Heart right ventricle (tissue), 16 donors: ENCODE measurements around the gene HINT2. TPM values are rescaled to one million over a fixed set of nuclear protein-coding genes. Genes with fewer than 3 reads are reported as not detected.

Experiments used
- ATAC-seq, 8 donors: fragments of 200-7000 bp; cut with Tn5 transposase; one replicate each; pipeline ENCODE4 v1.9.1; 2020; ENCODE audit warnings: mild to moderate bottlenecking in 8 of 8, moderate library complexity in 8 of 8, moderate number of reproducible peaks in 1 of 8
- DNase-seq, 2 donors: peaks; one replicate each; pipeline ENCODE4 v3.0.0-alpha.2; 2020
- H3K27ac ChIP-seq, 10 donors: fragments of 200-600 bp; sonication (generic) in 2 of 10; one replicate each; pipeline versions ENCODE4 v1.5.0 to v1.8.0; 2020 to 2022; ENCODE audit warnings: mild to moderate bottlenecking in 3 of 10
- H3K27me3 ChIP-seq, 7 donors: fragments of 200-600 bp; one replicate each; pipeline ENCODE4 v1.8.0; 2021 to 2022; ENCODE audit warnings: mild to moderate bottlenecking in 2 of 7
- H3K36me3 ChIP-seq, 9 donors: fragments of 200-600 bp; sonication (generic) in 1 of 9; one replicate each; pipeline versions ENCODE4 v1.5.0 to v1.8.0; 2020 to 2022; ENCODE audit warnings: mild to moderate bottlenecking in 2 of 9
- H3K4me1 ChIP-seq, 9 donors: fragments of 200-600 bp; sonication (generic) in 1 of 9; one replicate each; pipeline versions ENCODE4 v1.5.0 to v1.8.0; 2020 to 2022; ENCODE audit warnings: mild to moderate bottlenecking in 4 of 9
- H3K4me3 ChIP-seq, 10 donors: fragments of 200-600 bp; sonication (generic) in 2 of 10; one replicate each; pipeline versions ENCODE4 v1.5.0 to v1.8.0; 2020 to 2022; ENCODE audit warnings: mild to moderate bottlenecking in 7 of 10, moderate library complexity in 2 of 10
- H3K9me3 ChIP-seq, 11 donors: fragments of 200-600 bp in 10 of 11; sonication (generic) in 2 of 11; one replicate each; pipeline versions ENCODE4 v1.5.0 to v1.8.0; 2013 to 2022; ENCODE audit warnings: mild to moderate bottlenecking in 2 of 11, control low read depth in 1 of 11, moderate library complexity in 1 of 11
- CTCF ChIP-seq, 9 donors: fragments of 200-600 bp; sonication (generic) in 2 of 9; IDR thresholded peaks; one replicate each; pipeline versions ENCODE4 v1.5.0 to v1.8.0; 2021 to 2022; ENCODE audit warnings: antibody characterized with exemption in 9 of 9, mild to moderate bottlenecking in 5 of 9, moderate library complexity in 1 of 9
- WGBS, 2 donors: extraction: QIAGEN DNeasy Blood & Tissue Kit; methylation state at CpG; one replicate each; pipeline ENCODE4 v1.1.7; 2013; ENCODE audit warnings: inconsistent platforms in 1 of 2; 5-methylcytosine and 5-hydroxymethylcytosine counted together
- intact Hi-C, 10 donors: fragments of 100-400 bp; cut with DNase I; formaldehyde crosslinking; loops; one replicate each; pipeline versions ENCODE4 v1.11.1 to v1.14.2; 2022
- polyA plus RNA-seq, 2 donors: library from polyadenylated mRNA; stranded (reverse); fragments of 200-250 nt; gene quantifications; one replicate each; pipeline ENCODE4 v1.2.3, GENCODE V29; 2013
- total RNA-seq, 10 donors: library from RNA; stranded (reverse); fragmentation: NEBNext Ultra II Directional in 3 of 10; extraction: Animal tissue kit (Norgen Biotek cat#: 25700) in 3 of 10; gene quantifications; one replicate each; pipeline versions ENCODE4 v1.2.1 to v1.2.4, GENCODE V29; 2021 to 2023
- donor health status: Arrhythmogenic right ventricular cardiomyopathy.
- donor health status: ischemic (EF 13 %, LVEDD 7.1; RV severe dilation, severe dysfunction).
- donor health status: healthy with polysubstance abuse.
- donor health status: DM: no; HTN: yes; CAD: no.
- donor health status: DM: no; HTN: no; CAD: no.
- donor health status: ischemic (EF 25% LVEDD 6.9; RV normal size, moderate dysfunction).
- donor health status: ischemic (EF 25% LVEDD 5.7; RV mildly dilated, moderate dysfunction).
- donor health status: healthy.
- donor health status: DM: yes; HTN: yes; CAD: no.
- donor health status: Ischemic cardiomyopathy.
- donor health status: ischemic (EF 35%, LVEDD 5.7; RV mildly dilated, moderate dysfunction).
- donor health status: nonischemic (EF 11% LVEDD 7.7; RV severe dilation, severe dysfunction).
- donor health status: DM: yes; HTN: yes; CAD: no.
- donor health status: PGD.
- donor health status: ischemic (EF 29% LVEDD 5.4; RV normal size, mild dysfunction).
- donor health status: nonischemic (EF 23%, LVEDD 6.1; RV moderate dilation, normal function).

The HINT2 gene
- total and polyA plus RNA-seq, 12 donors, result 56.8 to 120 (median 76.7) TPM

DNA sequence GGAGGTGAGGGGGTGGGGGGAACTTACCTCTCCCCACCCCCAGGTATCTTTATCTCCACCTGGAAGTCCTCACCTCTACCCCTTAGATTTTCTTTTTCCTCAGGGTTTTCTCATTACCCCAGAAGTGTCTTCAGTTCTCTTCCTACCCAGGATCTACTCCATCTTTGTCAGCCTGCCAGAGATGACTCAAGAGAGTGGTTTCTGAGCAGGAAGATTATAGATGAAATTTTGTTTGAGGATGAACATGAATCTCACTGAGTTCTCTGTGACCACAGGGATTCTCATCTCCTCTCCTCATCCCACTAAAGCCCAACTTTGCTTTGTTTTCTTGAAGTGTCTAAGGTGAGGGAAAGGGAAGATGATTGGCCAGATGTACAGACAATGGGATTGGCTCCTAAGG lies 5.2 kb upstream of the HINT2 start:
- H3K27me3 ChIP-seq, result no peaks in the 10 kb centered on the region
- no peak overlapping the region for H3K4me3 ChIP-seq
- DNase-seq, result no peak
- H3K9me3 ChIP-seq, result no peaks in the 10 kb centered on the region
- ATAC-seq, result no peak
- no peaks in the 10 kb centered on the region for H3K36me3 ChIP-seq
- intact Hi-C loops, result loop anchor here in 1 of 10 donors (5.0 kb wide), 1 partner anchor 33 kb away; no protein-coding TSS in a partner anchor
- TF ChIP-seq CTCF (IDR thresholded peaks at IDR 0.05), result no peak
- H3K4me1 ChIP-seq, result peaks cover 0 to 8% (median 5%) of the 10 kb centered on the region in 9 donors
- no peak overlapping the region for H3K27ac ChIP-seq

DNA sequence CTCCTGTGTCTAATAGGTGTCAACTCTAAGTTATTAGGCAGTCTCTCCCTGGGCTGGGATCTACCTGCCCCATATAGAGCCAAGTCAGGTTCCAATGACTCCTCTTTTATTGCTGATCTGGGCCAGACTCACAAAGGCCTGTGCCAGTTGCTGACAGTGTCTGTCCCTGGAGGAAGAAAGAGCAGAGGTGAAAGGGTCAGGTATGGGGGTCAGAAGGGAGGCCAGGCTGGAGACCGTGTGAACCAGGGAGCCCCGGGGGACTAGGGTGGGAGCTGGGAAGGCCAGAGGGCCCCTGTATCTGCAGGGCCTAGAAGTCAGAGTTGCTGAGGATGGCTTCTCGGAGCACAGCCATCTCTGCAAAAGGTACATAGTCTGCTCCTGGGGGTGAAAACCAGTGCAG lies 3.5 kb upstream of the HINT2 start:
- TF ChIP-seq CTCF (IDR thresholded peaks at IDR 0.05), result no peak
- no peak for ATAC-seq
- intact Hi-C loops, result loop anchor here in 3 of 10 donors (10.0 kb wide), 2 partner anchors 84 to 164 kb away; partner anchors contain the start of genes CCDC107 (in 2 of the 3), RMRP (in 2 of the 3), SIT1 (in 2 of the 3) and CREB3 (in 1 of the 3)
- H3K4me1 ChIP-seq, result peaks cover 0 to 20% (median 18%) of the 10 kb centered on the region in 9 donors
- H3K27me3 ChIP-seq, result no peaks in the 10 kb centered on the region
- H3K36me3 ChIP-seq, result no peaks in the 10 kb centered on the region
- WGBS, 2 donors, result 84 to 85% methylated on average over 3 of the region's 3 CpGs
- H3K4me3 ChIP-seq, result no peak overlapping the region
- H3K9me3 ChIP-seq, result no peaks in the 10 kb centered on the region
- no peak for DNase-seq
- H3K27ac ChIP-seq, result no peak overlapping the region

DNA sequence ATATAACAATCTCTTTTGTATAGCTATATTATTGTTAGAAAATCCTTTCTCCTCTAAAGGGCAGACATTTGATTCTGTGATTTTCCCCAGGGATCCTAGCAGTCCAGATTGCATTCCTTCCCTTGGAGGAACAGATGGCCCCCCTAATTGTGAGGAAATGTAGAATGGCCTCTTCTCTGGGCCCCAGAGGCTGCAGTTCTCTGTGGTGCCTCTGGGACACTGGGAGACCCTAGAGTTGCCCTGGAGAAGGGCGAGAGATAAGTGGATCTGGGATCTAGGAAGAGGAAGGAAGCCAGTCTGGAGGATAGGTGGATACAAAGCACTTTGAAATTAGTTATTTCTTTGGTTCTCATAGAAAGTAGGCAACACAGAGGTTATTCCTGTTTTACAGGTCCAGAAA lies 1.9 kb upstream of the HINT2 start:
- DNase-seq (no peak), ATAC-seq (no peak)
- no peak overlapping the region for H3K4me3 ChIP-seq
- no peak overlapping the region for H3K27ac ChIP-seq
- intact Hi-C loops, result loop anchor here in 3 of 10 donors (10.0 kb wide), 2 partner anchors 82 to 162 kb away; partner anchors contain the start of genes CCDC107 (in 2 of the 3), RMRP (in 2 of the 3), SIT1 (in 2 of the 3) and CREB3 (in 1 of the 3)
- H3K36me3 ChIP-seq, result no peaks in the 10 kb centered on the region
- TF ChIP-seq CTCF (IDR thresholded peaks at IDR 0.05), result no peak
- no peaks in the 10 kb centered on the region for H3K27me3 ChIP-seq
- no peaks in the 10 kb centered on the region for H3K9me3 ChIP-seq
- H3K4me1 ChIP-seq, result peaks cover 0 to 33% (median 28%) of the 10 kb centered on the region in 9 donors
- 52 to 57% methylated on average over 1 of the region's 1 CpG for WGBS, 2 donors

DNA sequence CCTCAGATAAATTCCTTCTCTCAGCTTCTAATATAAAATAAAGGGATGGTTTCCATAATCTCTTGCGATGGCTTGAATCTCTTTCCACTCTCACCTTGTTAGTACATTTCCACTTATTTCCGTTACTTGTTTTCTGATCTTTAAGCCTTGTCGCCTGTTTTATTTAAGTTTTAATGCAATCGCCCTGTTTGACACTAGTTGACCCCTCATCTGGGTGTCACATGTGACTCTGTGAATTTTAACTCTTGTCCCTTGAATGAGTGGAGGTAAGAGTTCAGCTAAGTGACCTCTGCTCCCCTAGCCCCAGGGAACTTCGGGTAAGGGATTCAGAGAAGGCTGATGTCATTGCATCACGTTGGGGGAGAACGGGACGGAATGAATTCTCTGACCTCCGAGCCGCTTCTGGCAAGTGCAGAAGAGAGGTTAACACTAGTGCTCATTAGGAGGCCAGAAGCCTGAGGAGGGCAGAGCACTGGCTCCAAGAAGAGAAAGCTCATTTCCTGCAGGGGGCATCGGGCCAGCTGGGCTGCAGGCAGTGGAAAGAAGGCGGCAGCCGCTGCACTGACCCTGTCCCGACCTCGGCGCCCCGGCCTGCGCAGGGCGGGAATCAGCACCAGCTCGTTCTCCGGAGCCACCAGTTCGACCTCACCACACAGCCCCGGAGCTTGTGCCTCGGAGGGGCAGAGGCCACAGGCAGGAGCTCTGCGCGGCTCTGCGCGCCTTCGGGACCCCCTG lies 569 bp downstream of the HINT2 start:
- H3K27me3 ChIP-seq, result no peaks in the 10 kb centered on the region
- 8 to 9% methylated on average over 29 of the region's 29 CpGs for WGBS, 2 donors
- ATAC-seq (peak; percentile 12 to 69 (median 42)), DNase-seq (peak; percentile 70 to 76)
- TF ChIP-seq CTCF (IDR thresholded peaks at IDR 0.05), result peak in 7 of 9 donors; percentile 23 to 50 (median 39)
- peaks cover 0 to 43% (median 35%) of the 10 kb centered on the region in 9 donors for H3K4me1 ChIP-seq
- intact Hi-C loops, result loop anchor here in 5 of 10 donors (1.0 to 10.0 kb wide), 5 partner anchors 23 to 159 kb away; partner anchors contain the start of genes CCDC107 (in 3 of the 5), RMRP (in 3 of the 5), SIT1 (in 2 of the 5) and CREB3 (in 1 of the 5)
- peak overlapping the region; percentile 97 to 100 (median 99) for H3K27ac ChIP-seq
- H3K36me3 ChIP-seq, result peaks cover 0 to 11% (median 1%) of the 10 kb centered on the region in 9 donors
- peak overlapping the region; percentile 81 to 99 (median 94) for H3K4me3 ChIP-seq
- H3K9me3 ChIP-seq, result no peaks in the 10 kb centered on the region
